LoVo (cell line): ENCODE measurements around the gene ATIC.

Experiments
- DNase-seq: peaks from one replicate; pipeline ENCODE4 v3.0.0-alpha.2; 2016; ENCODE audit warnings: low spot score

The ATIC gene

GRCh38 chr2:215376103-215376780 is 64.4 kb downstream of the ATIC start:
- DNase-seq, result no peak

GRCh38 chr2:215377283-215377682 is 65.4 kb downstream of the ATIC start:
- no peak for DNase-seq

GRCh38 chr2:215378045-215378444 is 66.2 kb downstream of the ATIC start:
- DNase-seq, result no peak

- DNase-seq, result no peak
These were observed 67.2 kb downstream of the ATIC start for GRCh38 chr2:215379039-215379438.

- no peak for DNase-seq
These were observed 68.1 kb downstream of the ATIC start for GRCh38 chr2:215379948-215380347.

GRCh38 chr2:215380699-215381098 is 68.8 kb downstream of the ATIC start:
- DNase-seq, result no peak

- no peak for DNase-seq
These were observed 70.2 kb downstream of the ATIC start for GRCh38 chr2:215382011-215382410.

- no peak for DNase-seq
These were observed 70.6 kb downstream of the ATIC start for GRCh38 chr2:215382480-215382879.

- DNase-seq, result no peak
These were observed 71.9 kb downstream of the ATIC start for GRCh38 chr2:215383652-215384279.

- no peak for DNase-seq
These were observed 72.9 kb downstream of the ATIC start for GRCh38 chr2:215384710-215385109.

GRCh38 chr2:215386566-215386965 is 74.7 kb downstream of the ATIC start:
- no peak for DNase-seq

GRCh38 chr2:215388002-215388728 is 76.3 kb downstream of the ATIC start:
- DNase-seq, result no peak

- no peak for DNase-seq
These were observed 78.7 kb downstream of the ATIC start for GRCh38 chr2:215390550-215390913.

- no peak for DNase-seq
These were observed 79.7 kb downstream of the ATIC start for GRCh38 chr2:215391531-215391930.

GRCh38 chr2:215392164-215392563 is 80.3 kb downstream of the ATIC start:
- no peak for DNase-seq

GRCh38 chr2:215392687-215393270 is 80.9 kb downstream of the ATIC start:
- no peak for DNase-seq

GRCh38 chr2:215394102-215394805 is 82.4 kb downstream of the ATIC start:
- no peak for DNase-seq

GRCh38 chr2:215395687-215396460 is 84.0 kb downstream of the ATIC start:
- DNase-seq, result no peak

- DNase-seq, result no peak
These were observed 84.9 kb downstream of the ATIC start for GRCh38 chr2:215396595-215397313.

- no peak for DNase-seq
These were observed 85.9 kb downstream of the ATIC start for GRCh38 chr2:215397632-215398341.
